GM23338 (cell line): ENCODE results near the gene SCGB2B2. TPM values are rescaled to one million over a fixed set of nuclear protein-coding genes. Genes with fewer than 3 reads are reported as not detected.

Source experiments
- ATAC-seq: fragments of 200-7000 bp; cut with Tn5 transposase; 3 replicates; pipeline ENCODE4 v1.9.1; 2020
- DNase-seq: peaks from one replicate; pipeline ENCODE4 v3.0.0-alpha.2; 2015; ENCODE audit warnings: low spot score
- H2AFZ ChIP-seq: fragments of 200-600 bp; sonication (generic); 2 replicates; pipeline ENCODE4 v1.8.0; 2016; ENCODE audit warnings: antibody characterized with exemption, mild to moderate bottlenecking, moderate library complexity
- H3F3A ChIP-seq: fragments of 200-600 bp; sonication (generic); replicated peaks from 2 replicates; pipeline ENCODE4 v1.8.0; 2017; ENCODE audit warnings: antibody characterized with exemption, mixed run types, low read depth
- H3K27ac ChIP-seq: fragments of 200-600 bp; sonication (generic); 2 replicates; pipeline ENCODE4 v1.6.1; 2016; ENCODE audit warnings: low read depth
- H3K27me3 ChIP-seq: fragments of 200-600 bp; sonication (generic); 2 replicates; pipeline ENCODE4 v1.8.0; 2016; ENCODE audit warnings: mild to moderate bottlenecking, mixed run types, moderate library complexity; ENCODE audit not compliant: insufficient read depth
- H3K36me3 ChIP-seq: fragments of 200-600 bp; sonication (generic); 2 replicates; pipeline ENCODE4 v1.8.0; 2016; ENCODE audit warnings: mild to moderate bottlenecking; ENCODE audit not compliant: insufficient read depth
- H3K4me1 ChIP-seq: fragments of 200-600 bp; sonication (generic); 2 replicates; pipeline ENCODE4 v1.8.0; 2016; ENCODE audit warnings: mild to moderate bottlenecking, moderate library complexity; ENCODE audit not compliant: insufficient read depth
- H3K4me2 ChIP-seq: fragments of 200-600 bp; sonication (generic); 2 replicates; pipeline ENCODE4 v1.7.1; 2017; ENCODE audit warnings: mixed run types
- H3K4me3 ChIP-seq: fragments of 200-600 bp; sonication (generic); 2 replicates; pipeline ENCODE4 v1.6.1; 2016; ENCODE audit warnings: mixed run types
- H3K79me2 ChIP-seq: fragments of 200-600 bp; sonication (generic); replicated peaks from 2 replicates; pipeline ENCODE4 v1.8.0; 2017; ENCODE audit warnings: mild to moderate bottlenecking; ENCODE audit not compliant: insufficient read depth
- H3K9me2 ChIP-seq: fragments of 200-600 bp; sonication (generic); 2 replicates; pipeline ENCODE4 v1.8.0; 2017; ENCODE audit not compliant: insufficient read depth
- H4K20me1 ChIP-seq: fragments of 200-600 bp; sonication (generic); replicated peaks from 2 replicates; pipeline ENCODE4 v1.8.0; 2017; ENCODE audit warnings: mild to moderate bottlenecking; ENCODE audit not compliant: insufficient read depth
- H3K27ac Mint-ChIP-seq: 2 replicates; pipeline ENCODE4 v1.8.0; 2020; ENCODE audit warnings: inconsistent platforms, mild to moderate bottlenecking, moderate library complexity, mixed read lengths
- H3K27me3 Mint-ChIP-seq: 3 replicates; pipeline ENCODE4 v1.8.0; 2022; ENCODE audit warnings: low read depth, mild to moderate bottlenecking, moderate library complexity, mixed read lengths, inconsistent platforms; ENCODE audit not compliant: insufficient read depth, poor library complexity
- H3K36me3 Mint-ChIP-seq: 3 replicates; pipeline ENCODE4 v1.8.0; 2021; ENCODE audit warnings: low read depth, mild to moderate bottlenecking, inconsistent platforms, moderate library complexity, mixed read lengths
- H3K4me1 Mint-ChIP-seq: 3 replicates; pipeline ENCODE4 v1.8.0; 2020; ENCODE audit warnings: mild to moderate bottlenecking, inconsistent platforms, mixed read lengths
- H3K4me3 Mint-ChIP-seq: 3 replicates; pipeline ENCODE4 v1.8.0; 2021; ENCODE audit warnings: moderate library complexity, mild to moderate bottlenecking, inconsistent platforms, mixed read lengths
- H3K9me3 Mint-ChIP-seq: 3 replicates; pipeline ENCODE4 v1.8.0; 2020; ENCODE audit warnings: moderate library complexity, mild to moderate bottlenecking, inconsistent platforms, mixed read lengths
- CREB1 ChIP-seq: fragments of 250-450 bp; sonication (Bioruptor Pico); IDR thresholded peaks from 2 replicates; pipeline ENCODE4 v1.5.0; 2020; ENCODE audit warnings: low read depth, mild to moderate bottlenecking, moderate library complexity
- ETS1 ChIP-seq: IDR thresholded peaks from 2 replicates; pipeline ENCODE4 v1.6.1; 2016; ENCODE audit warnings: antibody characterized with exemption
- EZH2 ChIP-seq: fragments of 200-600 bp; sonication (generic); IDR thresholded peaks from one replicate; pipeline ENCODE4 v1.8.0; 2017; ENCODE audit warnings: antibody characterized with exemption, mild to moderate bottlenecking, low read depth; ENCODE audit not compliant: unreplicated experiment
- EZH2phosphoT487 ChIP-seq: fragments of 200-600 bp; sonication (generic); IDR thresholded peaks from one replicate; pipeline ENCODE4 v1.8.1; 2018; ENCODE audit warnings: antibody characterized with exemption; ENCODE audit not compliant: unreplicated experiment
- NANOG ChIP-seq: IDR thresholded peaks from 2 replicates; pipeline ENCODE4 v1.6.1; 2016; ENCODE audit warnings: antibody characterized with exemption, borderline replicate concordance
- POLR2AphosphoS5 ChIP-seq: IDR thresholded peaks from 2 replicates; pipeline ENCODE4 v1.6.1; 2016; ENCODE audit warnings: antibody characterized with exemption, low read depth
- STAT1 ChIP-seq: IDR thresholded peaks from one replicate; pipeline ENCODE4 v1.6.1; 2016; ENCODE audit warnings: antibody characterized with exemption; ENCODE audit not compliant: unreplicated experiment
- ZNF114 ChIP-seq: fragments of 250-450 bp; sonication (Bioruptor Pico); IDR thresholded peaks from 2 replicates; pipeline ENCODE4 v1.5.0; 2020; ENCODE audit warnings: mild to moderate bottlenecking, moderate library complexity
- ZNF331 ChIP-seq: fragments of 250-450 bp; sonication (Bioruptor Pico); IDR thresholded peaks from 2 replicates; pipeline ENCODE4 v1.5.0; 2020; ENCODE audit warnings: low read depth, mild to moderate bottlenecking, moderate library complexity
- ZNF462 ChIP-seq: fragments of 250-450 bp; sonication (Bioruptor Pico); IDR thresholded peaks from 2 replicates; pipeline ENCODE4 v1.5.0; 2020; ENCODE audit warnings: mild to moderate bottlenecking, moderate library complexity
- polyA plus RNA-seq: library from polyadenylated mRNA; unstranded; fragments of >200 nt; fragmentation: Nextera tagmentation; extraction: Ambion mirVana; gene quantifications from 2 replicates; pipeline ENCODE4 v1.2.1, GENCODE V29; 2016
- total RNA-seq: library from RNA; depleted of rRNA; stranded (reverse); fragments of >200 nt; shearing (Covaris generic); gene quantifications from 2 replicates; pipeline ENCODE4 v1.2.3, GENCODE V29; 2014
- TF ChIP-seq, protein P1 (sequence below), 2 experiments: fragments of 200-600 bp in 1 of 2; sonication (generic) in 1 of 2; conservative IDR thresholded peaks; 2 replicates each; pipeline versions ENCODE4 v1.5.1 to v1.6.1; 2016 to 2017; ENCODE audit warnings: antibody characterized with exemption in 2 of 2, low read depth in 2 of 2, mild to moderate bottlenecking in 2 of 2, moderate library complexity in 1 of 2
- TF ChIP-seq, protein P2 (sequence below): IDR thresholded peaks from one replicate; pipeline ENCODE4 v1.6.1; 2018; ENCODE audit warnings: antibody characterized with exemption; ENCODE audit not compliant: unreplicated experiment

Gene SCGB2B2
- total and polyA plus RNA-seq, 2 experiments from 2014 or later = 0.28 TPM; not detected in 1

DNA sequence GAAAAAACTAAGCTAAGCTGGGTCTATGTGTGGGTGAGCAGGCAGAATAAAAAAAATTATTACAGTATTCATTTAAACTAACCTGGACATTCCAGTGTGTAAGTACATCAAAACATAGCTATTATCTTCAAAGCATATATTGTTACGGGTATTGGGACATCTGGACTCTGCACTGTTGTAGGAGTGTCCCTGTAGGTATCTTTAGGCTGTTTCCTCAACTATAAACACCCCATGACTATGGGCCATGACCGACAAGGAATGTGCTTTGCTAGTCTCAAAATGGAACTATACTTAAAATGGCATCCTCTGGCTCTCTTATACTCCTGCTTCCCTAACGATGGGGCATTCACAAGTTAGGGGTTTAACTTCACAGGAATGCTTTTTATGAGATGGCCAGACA, 3.4 kb downstream of the SCGB2B2 start (continued):
- TF ChIP-seq ZNF462 (CRISPR knock-in tag) = no peak
- no peak for TF ChIP-seq POLR2AphosphoS5
- no peak for TF ChIP-seq EZH2phosphoT487
- TF ChIP-seq ZNF114 (CRISPR knock-in tag) = no peak
- no peak for TF ChIP-seq EZH2
- no peak for TF ChIP-seq ETS1
- no peak for TF ChIP-seq STAT1
- no peak for TF ChIP-seq CREB1
- no peak for TF ChIP-seq ZNF331 (CRISPR knock-in tag)

GRCh38 chr19:34671972-34672371, 5.0 kb downstream of the SCGB2B2 start:
- Histone ChIP-seq H3K4me3 (no peak overlapping the region), H3K4me2 (no peak overlapping the region)
- no peak for TF ChIP-seq EZH2phosphoT487
- no peak for TF ChIP-seq ZNF331 (CRISPR knock-in tag)
- TF ChIP-seq, protein P1, sequence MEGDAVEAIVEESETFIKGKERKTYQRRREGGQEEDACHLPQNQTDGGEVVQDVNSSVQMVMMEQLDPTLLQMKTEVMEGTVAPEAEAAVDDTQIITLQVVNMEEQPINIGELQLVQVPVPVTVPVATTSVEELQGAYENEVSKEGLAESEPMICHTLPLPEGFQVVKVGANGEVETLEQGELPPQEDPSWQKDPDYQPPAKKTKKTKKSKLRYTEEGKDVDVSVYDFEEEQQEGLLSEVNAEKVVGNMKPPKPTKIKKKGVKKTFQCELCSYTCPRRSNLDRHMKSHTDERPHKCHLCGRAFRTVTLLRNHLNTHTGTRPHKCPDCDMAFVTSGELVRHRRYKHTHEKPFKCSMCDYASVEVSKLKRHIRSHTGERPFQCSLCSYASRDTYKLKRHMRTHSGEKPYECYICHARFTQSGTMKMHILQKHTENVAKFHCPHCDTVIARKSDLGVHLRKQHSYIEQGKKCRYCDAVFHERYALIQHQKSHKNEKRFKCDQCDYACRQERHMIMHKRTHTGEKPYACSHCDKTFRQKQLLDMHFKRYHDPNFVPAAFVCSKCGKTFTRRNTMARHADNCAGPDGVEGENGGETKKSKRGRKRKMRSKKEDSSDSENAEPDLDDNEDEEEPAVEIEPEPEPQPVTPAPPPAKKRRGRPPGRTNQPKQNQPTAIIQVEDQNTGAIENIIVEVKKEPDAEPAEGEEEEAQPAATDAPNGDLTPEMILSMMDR (conservative IDR thresholded peaks at IDR 0.05; ENCODE audit: low read depth in 2 of 2) = no peak
- TF ChIP-seq, protein P2, sequence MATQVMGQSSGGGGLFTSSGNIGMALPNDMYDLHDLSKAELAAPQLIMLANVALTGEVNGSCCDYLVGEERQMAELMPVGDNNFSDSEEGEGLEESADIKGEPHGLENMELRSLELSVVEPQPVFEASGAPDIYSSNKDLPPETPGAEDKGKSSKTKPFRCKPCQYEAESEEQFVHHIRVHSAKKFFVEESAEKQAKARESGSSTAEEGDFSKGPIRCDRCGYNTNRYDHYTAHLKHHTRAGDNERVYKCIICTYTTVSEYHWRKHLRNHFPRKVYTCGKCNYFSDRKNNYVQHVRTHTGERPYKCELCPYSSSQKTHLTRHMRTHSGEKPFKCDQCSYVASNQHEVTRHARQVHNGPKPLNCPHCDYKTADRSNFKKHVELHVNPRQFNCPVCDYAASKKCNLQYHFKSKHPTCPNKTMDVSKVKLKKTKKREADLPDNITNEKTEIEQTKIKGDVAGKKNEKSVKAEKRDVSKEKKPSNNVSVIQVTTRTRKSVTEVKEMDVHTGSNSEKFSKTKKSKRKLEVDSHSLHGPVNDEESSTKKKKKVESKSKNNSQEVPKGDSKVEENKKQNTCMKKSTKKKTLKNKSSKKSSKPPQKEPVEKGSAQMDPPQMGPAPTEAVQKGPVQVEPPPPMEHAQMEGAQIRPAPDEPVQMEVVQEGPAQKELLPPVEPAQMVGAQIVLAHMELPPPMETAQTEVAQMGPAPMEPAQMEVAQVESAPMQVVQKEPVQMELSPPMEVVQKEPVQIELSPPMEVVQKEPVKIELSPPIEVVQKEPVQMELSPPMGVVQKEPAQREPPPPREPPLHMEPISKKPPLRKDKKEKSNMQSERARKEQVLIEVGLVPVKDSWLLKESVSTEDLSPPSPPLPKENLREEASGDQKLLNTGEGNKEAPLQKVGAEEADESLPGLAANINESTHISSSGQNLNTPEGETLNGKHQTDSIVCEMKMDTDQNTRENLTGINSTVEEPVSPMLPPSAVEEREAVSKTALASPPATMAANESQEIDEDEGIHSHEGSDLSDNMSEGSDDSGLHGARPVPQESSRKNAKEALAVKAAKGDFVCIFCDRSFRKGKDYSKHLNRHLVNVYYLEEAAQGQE = no peak
- TF ChIP-seq STAT1 = no peak
- TF ChIP-seq ZNF114 (CRISPR knock-in tag) = no peak
- TF ChIP-seq POLR2AphosphoS5 = no peak
- TF ChIP-seq NANOG = no peak
- no peak for TF ChIP-seq CREB1

More at GRCh38 chr19:34671972-34672371, 5.0 kb downstream of the SCGB2B2 start:
- H3K4me1 Mint-ChIP-seq = peaks cover 13% of the 10 kb centered on the region
- Histone ChIP-seq H4K20me1 (no peaks in the 10 kb centered on the region), H3K27ac (no peak overlapping the region), H3F3A (no peaks in the 10 kb centered on the region), H3K79me2 (no peaks in the 10 kb centered on the region), H3K36me3 (no peaks in the 10 kb centered on the region), H2AFZ (no peak overlapping the region), H3K27me3 (peaks cover 14% of the 10 kb centered on the region; the same call in 1 of the 2 replicates), H3K4me1 (peaks cover 7% of the 10 kb centered on the region), H3K9me2 (peaks cover 7% of the 10 kb centered on the region; the same call in 1 of the 2 replicates)
- H3K9me3 Mint-ChIP-seq = no peaks in the 10 kb centered on the region
- H3K27me3 Mint-ChIP-seq = peaks cover 9% of the 10 kb centered on the region
- DNase-seq = no peak
- no peak for ATAC-seq
- no peak overlapping the region for H3K27ac Mint-ChIP-seq
- H3K4me3 Mint-ChIP-seq = no peak overlapping the region
- no peaks in the 10 kb centered on the region; the same call in 2 of the 3 replicates for H3K36me3 Mint-ChIP-seq
